ENCODE results near the gene ABCC5.

- no peak for TF ChIP-seq CTCF (IDR thresholded peaks at IDR 0.05)
- no peak for TF ChIP-seq POLR2A (IDR thresholded peaks at IDR 0.05)
These were observed 21.7 kb upstream of the ABCC5 start for GRCh38 chr3:184039414-184039813.

Measured in tibial nerve (tissue), 3 donors.